ENCODE measurements around the gene ZNF718. TPM values are rescaled to one million over a fixed set of nuclear protein-coding genes. Genes with fewer than 3 reads are reported as not detected.

ZNF718 gene
- total RNA-seq, 1 donor from 2014 or later, result 5.9 TPM

- intact Hi-C loops (cut with micrococcal nuclease), result no loop called here
- peak overlapping the region; percentile 65 for H3K4me3 ChIP-seq
- TF ChIP-seq, protein P1, sequence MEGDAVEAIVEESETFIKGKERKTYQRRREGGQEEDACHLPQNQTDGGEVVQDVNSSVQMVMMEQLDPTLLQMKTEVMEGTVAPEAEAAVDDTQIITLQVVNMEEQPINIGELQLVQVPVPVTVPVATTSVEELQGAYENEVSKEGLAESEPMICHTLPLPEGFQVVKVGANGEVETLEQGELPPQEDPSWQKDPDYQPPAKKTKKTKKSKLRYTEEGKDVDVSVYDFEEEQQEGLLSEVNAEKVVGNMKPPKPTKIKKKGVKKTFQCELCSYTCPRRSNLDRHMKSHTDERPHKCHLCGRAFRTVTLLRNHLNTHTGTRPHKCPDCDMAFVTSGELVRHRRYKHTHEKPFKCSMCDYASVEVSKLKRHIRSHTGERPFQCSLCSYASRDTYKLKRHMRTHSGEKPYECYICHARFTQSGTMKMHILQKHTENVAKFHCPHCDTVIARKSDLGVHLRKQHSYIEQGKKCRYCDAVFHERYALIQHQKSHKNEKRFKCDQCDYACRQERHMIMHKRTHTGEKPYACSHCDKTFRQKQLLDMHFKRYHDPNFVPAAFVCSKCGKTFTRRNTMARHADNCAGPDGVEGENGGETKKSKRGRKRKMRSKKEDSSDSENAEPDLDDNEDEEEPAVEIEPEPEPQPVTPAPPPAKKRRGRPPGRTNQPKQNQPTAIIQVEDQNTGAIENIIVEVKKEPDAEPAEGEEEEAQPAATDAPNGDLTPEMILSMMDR (IDR thresholded peaks at IDR 0.05; ENCODE audit: borderline replicate concordance), result no peak
- no peaks in the 10 kb centered on the region for H3K36me3 ChIP-seq
- H3K27ac ChIP-seq (replicated peaks), result no peak overlapping the region
- no peak for DNase-seq
- peaks cover 14% of the 10 kb centered on the region for H3K4me1 ChIP-seq
- H3K9me3 ChIP-seq (replicated peaks), result peaks cover 38% of the 10 kb centered on the region
- peaks cover 68% of the 10 kb centered on the region for H3K27me3 ChIP-seq (ENCODE audit: low read depth)
Measured at GRCh38 chr4:107083-107443, 17.2 kb upstream of the ZNF718 start.

- no peak for DNase-seq
- H3K27me3 ChIP-seq (ENCODE audit: low read depth), result peaks cover 71% of the 10 kb centered on the region
- H3K9me3 ChIP-seq (replicated peaks), result peaks cover 32% of the 10 kb centered on the region
- intact Hi-C loops (cut with micrococcal nuclease), result no loop called here
- TF ChIP-seq, protein P1 (IDR thresholded peaks at IDR 0.05; ENCODE audit: borderline replicate concordance), result no peak
- H3K4me1 ChIP-seq, result peaks cover 14% of the 10 kb centered on the region
- no peak overlapping the region for H3K27ac ChIP-seq (replicated peaks)
- peak overlapping the region; percentile 65 for H3K4me3 ChIP-seq
- H3K36me3 ChIP-seq, result no peaks in the 10 kb centered on the region
Measured at GRCh38 chr4:107444-108429, 16.6 kb upstream of the ZNF718 start.

DNA sequence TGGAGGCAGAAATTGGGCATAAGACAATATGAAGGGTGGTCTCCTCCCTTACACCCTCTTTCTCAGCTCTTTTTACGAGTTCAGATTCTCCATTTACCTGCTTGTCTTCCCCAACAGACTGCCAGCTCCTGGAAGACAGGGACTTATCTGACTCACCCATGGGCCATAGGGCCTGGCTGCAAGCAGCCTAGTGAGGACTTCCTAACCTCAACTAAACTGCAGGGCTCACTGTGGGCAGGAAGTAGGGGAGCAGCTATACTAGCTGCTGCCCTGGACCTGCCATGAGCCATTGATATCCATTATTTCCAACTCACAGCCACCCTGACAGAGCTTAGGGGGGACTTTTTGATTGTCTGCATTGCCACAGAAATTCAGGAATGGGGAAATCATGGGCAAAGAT is 11.5 kb upstream of the ZNF718 start:
- H3K9me3 ChIP-seq (replicated peaks), result no peaks in the 10 kb centered on the region
- no peaks in the 10 kb centered on the region for H3K36me3 ChIP-seq
- DNase-seq, result no peak
- peaks cover 47% of the 10 kb centered on the region for H3K27me3 ChIP-seq (ENCODE audit: low read depth)
- intact Hi-C loops (cut with micrococcal nuclease), result no loop called here
- peaks cover 6% of the 10 kb centered on the region for H3K4me1 ChIP-seq
- H3K4me3 ChIP-seq, result no peak overlapping the region
- TF ChIP-seq, protein P1 (IDR thresholded peaks at IDR 0.05; ENCODE audit: borderline replicate concordance), result no peak
- H3K27ac ChIP-seq (replicated peaks), result no peak overlapping the region

GRCh38 chr4:113732-114131 is 10.6 kb upstream of the ZNF718 start:
- Histone ChIP-seq H3K4me1 (no peaks in the 10 kb centered on the region), H3K27ac (replicated peaks) (no peak overlapping the region), H3K36me3 (no peaks in the 10 kb centered on the region), H3K4me3 (no peak overlapping the region), H3K27me3 (ENCODE audit: low read depth) (peaks cover 37% of the 10 kb centered on the region), H3K9me3 (replicated peaks) (no peaks in the 10 kb centered on the region)
- TF ChIP-seq, protein P1 (IDR thresholded peaks at IDR 0.05; ENCODE audit: borderline replicate concordance), result no peak
- intact Hi-C loops (cut with micrococcal nuclease), result no loop called here
- no peak for DNase-seq

GRCh38 chr4:114149-114548 is 10.2 kb upstream of the ZNF718 start:
- Histone ChIP-seq H3K36me3 (no peaks in the 10 kb centered on the region), H3K27ac (replicated peaks) (no peak overlapping the region), H3K4me3 (no peak overlapping the region), H3K27me3 (ENCODE audit: low read depth) (peaks cover 33% of the 10 kb centered on the region), H3K4me1 (no peaks in the 10 kb centered on the region), H3K9me3 (replicated peaks) (no peaks in the 10 kb centered on the region)
- TF ChIP-seq, protein P1 (IDR thresholded peaks at IDR 0.05; ENCODE audit: borderline replicate concordance), result no peak
- intact Hi-C loops (cut with micrococcal nuclease), result no loop called here
- no peak for DNase-seq
